GM18907 (cell line): ENCODE data around the gene ATP6V1A.
"Not testable (repeated sequence)": the region's sequence is repeated elsewhere in the genome, so short reads cannot be mapped to it uniquely, and the experiment has no call there.

Experiments
- ATAC-seq: cut with Tn5 transposase; IDR thresholded peaks from one replicate; pipeline ENCODE4 v1.9.1; 2021; ENCODE audit warnings: mild to moderate bottlenecking, moderate library complexity; ENCODE audit not compliant: unreplicated experiment

ATP6V1A gene

DNA sequence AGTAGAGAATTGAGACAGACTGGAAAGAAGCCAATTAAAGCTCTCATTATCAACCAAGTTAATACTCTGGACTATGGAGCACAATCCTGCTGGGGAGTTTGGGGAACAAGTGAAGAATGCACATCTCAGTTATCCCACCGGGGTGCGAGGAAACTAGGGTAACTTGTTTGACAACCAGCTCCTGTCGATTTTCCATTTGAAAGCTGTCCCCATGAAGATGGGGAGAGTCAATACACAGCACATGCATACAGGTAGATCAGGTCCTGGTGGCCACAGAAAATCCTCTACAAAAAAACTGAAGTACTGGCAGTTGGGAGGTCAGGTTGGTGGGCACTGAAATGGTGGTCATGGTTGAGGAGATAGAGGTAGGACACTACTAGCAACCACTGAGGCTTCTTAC is 66.0 kb downstream of the ATP6V1A start:
- no peak for ATAC-seq

GRCh38 chr3:113819866-113820265 is 73.0 kb downstream of the ATP6V1A start:
- ATAC-seq: no peak

DNA sequence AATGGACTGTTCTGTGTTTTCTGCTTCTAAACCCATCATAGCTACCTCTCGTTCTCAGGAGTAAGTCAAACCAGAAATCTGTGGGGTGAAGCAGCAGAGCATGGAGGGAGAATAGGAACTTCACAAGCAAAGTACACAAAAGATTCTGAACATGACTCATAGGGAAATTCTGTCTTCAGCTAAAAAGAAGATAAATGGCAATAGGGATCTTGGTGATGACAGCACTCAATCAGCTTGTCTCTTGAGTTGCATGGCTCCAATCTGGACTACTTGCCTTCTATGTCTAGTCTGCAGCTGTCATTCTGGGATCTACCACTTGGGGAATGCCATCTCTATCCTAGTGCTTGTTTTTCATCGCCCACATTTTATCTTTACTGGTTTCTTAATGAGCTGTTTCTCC is 78.3 kb downstream of the ATP6V1A start:
- ATAC-seq: peak; percentile 76

DNA sequence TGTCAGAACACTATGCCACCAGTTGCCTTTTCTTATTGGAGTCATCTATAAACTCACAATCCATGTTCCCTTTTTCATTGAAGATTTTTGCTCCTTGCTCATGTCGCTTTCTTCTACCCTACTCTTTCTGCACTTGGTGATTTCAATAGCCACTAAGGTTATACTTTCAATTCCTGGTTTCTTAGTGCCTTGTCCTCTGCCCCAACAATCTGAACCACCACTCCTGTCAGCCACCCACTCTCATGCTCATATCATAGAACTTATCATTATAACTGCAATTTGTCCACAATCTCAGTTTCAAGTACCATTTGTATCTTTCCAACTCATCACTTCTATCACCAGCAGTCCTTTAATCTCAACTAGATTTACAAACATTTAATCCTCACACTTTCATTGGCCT is 81.8 kb downstream of the ATP6V1A start:
- peak; percentile 40 for ATAC-seq

- no peak for ATAC-seq
Observed at GRCh38 chr3:113829576-113830354, 82.9 kb downstream of the ATP6V1A start.

- no peak for ATAC-seq
Observed at GRCh38 chr3:113831103-113831355, 84.2 kb downstream of the ATP6V1A start.

GRCh38 chr3:113832477-113833164 is 85.8 kb downstream of the ATP6V1A start:
- ATAC-seq: peak; percentile 69

DNA sequence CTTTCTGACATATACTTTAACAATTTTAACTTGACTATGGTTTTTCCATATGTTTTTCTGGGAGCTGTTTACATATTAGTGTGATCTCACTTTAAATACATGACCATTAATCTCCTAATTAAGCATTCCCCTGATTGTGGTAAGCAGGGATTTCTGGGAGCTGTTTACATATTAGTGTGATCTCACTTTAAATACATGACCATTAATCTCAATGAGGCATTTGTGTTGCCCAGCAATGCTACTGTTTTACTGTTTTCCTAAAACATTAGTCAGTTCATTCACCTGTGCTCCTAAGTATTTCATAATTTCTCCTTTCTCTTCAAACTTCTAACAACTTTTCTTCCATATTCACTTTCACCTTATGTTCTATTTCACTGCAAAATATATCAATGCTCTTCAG is 88.1 kb downstream of the ATP6V1A start:
- ATAC-seq: no peak

- ATAC-seq: peak; percentile 95
Observed at GRCh38 chr3:113838631-113839209, 91.9 kb downstream of the ATP6V1A start, which contains the start of gene GRAMD1C. GRAMD1C (plus strand) TSS chr3:113838788; CDS start chr3:113838910, 122 bp downstream.

DNA sequence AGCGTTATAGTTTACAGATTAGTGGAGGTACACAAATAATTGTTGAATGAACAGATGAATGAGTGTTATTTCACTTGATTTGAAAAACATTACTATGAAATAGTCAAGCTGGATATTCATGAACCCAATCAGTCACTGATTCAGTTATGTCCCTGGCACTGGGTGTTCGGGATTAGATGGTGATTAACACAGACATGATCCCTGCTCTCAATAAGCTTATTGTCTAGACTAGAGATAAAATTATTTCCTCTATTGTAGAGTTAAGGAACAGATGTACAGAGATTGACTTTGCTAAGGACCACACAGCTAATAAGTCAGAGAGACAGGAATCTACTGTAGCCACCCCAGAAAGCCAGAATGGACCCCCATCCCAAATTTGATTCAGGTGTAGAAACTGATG is 92.7 kb downstream of the ATP6V1A start:
- ATAC-seq: no peak

- ATAC-seq: no peak
Observed at GRCh38 chr3:113844622-113845222, 97.9 kb downstream of the ATP6V1A start.

GRCh38 chr3:113847247-113847646 is 100.4 kb downstream of the ATP6V1A start:
- no peak for ATAC-seq

DNA sequence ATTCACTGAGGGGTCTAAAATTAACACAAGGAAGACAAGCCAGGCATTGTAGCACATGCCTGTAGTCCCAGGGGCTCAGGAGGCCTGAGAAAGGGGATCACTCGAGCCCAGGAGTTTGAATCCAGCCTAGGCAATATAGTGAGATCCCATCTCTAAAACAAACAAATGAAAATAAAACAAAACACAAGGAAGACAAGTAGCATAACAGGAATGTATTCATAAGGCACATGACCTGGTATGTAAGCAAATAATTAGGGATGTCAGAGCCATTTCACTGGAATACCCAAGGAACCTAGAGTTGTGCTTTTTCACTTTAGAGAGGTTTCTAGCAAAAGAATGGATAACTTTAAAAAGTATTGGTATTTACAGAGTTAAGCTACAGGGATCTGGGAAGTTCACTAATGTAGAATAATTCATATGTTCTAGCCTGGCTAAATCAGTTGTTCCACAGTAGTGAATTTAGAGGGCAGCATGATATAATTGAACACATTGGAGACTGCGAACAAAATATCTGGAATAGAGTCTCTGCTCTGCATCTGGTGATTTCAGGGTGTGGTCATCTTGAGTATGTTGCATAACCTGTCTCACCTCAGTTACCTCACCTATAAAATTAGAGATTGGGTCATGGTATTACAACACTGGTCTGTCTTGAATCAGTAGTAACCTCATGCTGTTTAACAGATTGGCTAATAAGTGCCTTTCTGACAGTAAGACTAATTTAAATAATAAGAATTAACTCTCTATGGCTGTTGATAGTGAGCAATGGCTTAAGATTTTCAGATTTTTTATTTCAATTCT is 101.0 kb downstream of the ATP6V1A start:
- ATAC-seq: no peak

DNA sequence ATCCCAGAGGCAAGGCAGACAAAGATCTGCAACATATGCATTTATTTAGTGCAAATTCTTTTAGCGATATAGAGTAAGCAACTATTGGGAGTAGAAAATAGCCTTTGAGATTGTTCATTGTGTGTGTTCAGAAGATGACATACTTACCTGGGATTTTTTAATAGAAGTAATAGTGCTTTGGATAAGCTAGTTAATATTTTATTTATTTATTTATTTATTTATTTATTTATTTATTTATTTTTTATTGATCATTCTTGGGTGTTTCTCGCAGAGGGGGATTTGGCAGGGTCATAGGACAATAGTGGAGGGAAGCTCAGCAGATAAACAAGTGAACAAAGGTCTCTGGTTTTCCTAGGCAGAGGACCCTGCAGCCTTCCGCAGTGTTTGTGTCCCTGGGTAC is 102.2 kb downstream of the ATP6V1A start:
- not testable (repeated sequence) for ATAC-seq

GRCh38 chr3:113849841-113850240 is 103.0 kb downstream of the ATP6V1A start:
- ATAC-seq: not testable (repeated sequence)

DNA sequence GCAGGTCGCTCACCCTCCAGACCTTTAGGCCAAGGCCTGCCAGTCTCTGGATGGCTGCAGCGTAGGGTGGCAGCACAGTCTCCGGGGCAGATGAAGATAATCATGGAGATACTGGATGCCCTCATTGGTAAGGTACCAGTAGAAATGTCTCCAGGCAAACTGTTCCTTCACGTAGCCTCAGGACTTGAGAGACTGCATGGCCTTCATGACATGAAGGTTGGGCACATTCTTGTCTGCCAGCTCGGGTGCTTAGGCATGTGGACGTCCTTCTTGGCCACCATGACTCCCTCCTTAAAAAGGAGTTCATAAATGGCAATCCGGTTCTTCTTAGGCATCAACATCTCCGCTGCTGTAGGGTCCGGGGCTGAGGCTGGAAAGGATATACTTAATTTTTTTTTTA is 103.6 kb downstream of the ATP6V1A start:
- not testable (repeated sequence) for ATAC-seq

GRCh38 chr3:113852506-113852905 is 105.7 kb downstream of the ATP6V1A start:
- ATAC-seq: no peak
